Measurements from ENCODE around the gene RPS15A. TPM values are rescaled to one million over a fixed set of nuclear protein-coding genes. Genes with fewer than 3 reads are reported as not detected.

Gene RPS15A
- total and polyA plus RNA-seq, 9 donors, result 2,591 to 11,026 (median 3,225) TPM

DNA sequence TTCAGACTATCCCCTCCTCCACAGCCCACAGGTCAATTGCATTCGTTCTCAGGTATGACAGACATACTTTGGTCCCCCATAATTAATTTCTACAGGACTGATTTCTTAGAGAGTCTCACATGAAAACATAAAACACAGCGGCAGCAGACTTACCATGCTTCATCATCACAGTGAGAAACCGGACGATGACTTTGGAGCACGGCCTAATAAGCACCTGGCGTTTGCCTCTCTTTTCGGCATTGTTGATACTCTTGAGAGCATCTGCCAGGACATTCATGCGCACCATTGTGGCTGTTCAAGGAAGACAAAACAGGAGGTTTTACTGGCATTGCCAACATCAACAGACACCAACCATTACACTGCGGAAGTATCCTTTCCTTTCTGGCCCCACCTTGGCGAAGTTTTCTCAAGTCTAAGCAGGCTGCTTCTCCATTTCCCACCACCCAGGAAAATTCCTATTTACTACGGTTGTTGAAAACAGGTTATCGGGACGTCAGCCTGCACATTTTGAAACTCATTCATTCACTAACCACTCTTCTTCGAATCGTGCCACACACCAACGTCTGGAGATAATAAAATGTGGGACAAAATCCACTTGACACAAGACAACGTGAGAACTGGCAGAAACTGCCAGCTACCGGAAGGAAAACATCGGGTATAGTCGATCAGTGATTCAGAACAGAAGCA lies 1.2 kb downstream of the RPS15A start:
- Histone ChIP-seq H3K36me3 (no peaks in the 10 kb centered on the region), H3K4me1 (ENCODE audit: insufficient read depth) (peaks cover 21% of the 10 kb centered on the region), H3K9me3 (no peaks in the 10 kb centered on the region), H3K4me3 (peak overlapping the region; percentile 73), H3K27me3 (no peaks in the 10 kb centered on the region), H3K27ac (no peak overlapping the region)
- 1 to 11% (median 2%) methylated on average over 20 of the region's 20 CpGs for WGBS, 3 donors
- no peak for TF ChIP-seq POLR2A (IDR thresholded peaks at IDR 0.05)
- TF ChIP-seq, protein P1, sequence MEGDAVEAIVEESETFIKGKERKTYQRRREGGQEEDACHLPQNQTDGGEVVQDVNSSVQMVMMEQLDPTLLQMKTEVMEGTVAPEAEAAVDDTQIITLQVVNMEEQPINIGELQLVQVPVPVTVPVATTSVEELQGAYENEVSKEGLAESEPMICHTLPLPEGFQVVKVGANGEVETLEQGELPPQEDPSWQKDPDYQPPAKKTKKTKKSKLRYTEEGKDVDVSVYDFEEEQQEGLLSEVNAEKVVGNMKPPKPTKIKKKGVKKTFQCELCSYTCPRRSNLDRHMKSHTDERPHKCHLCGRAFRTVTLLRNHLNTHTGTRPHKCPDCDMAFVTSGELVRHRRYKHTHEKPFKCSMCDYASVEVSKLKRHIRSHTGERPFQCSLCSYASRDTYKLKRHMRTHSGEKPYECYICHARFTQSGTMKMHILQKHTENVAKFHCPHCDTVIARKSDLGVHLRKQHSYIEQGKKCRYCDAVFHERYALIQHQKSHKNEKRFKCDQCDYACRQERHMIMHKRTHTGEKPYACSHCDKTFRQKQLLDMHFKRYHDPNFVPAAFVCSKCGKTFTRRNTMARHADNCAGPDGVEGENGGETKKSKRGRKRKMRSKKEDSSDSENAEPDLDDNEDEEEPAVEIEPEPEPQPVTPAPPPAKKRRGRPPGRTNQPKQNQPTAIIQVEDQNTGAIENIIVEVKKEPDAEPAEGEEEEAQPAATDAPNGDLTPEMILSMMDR (IDR thresholded peaks at IDR 0.05), result no peak
- TF ChIP-seq EP300 (IDR thresholded peaks at IDR 0.05), result no peak
- DNase-seq, result no peak
- intact Hi-C loops (cut with DNase I), result no loop called here

DNA sequence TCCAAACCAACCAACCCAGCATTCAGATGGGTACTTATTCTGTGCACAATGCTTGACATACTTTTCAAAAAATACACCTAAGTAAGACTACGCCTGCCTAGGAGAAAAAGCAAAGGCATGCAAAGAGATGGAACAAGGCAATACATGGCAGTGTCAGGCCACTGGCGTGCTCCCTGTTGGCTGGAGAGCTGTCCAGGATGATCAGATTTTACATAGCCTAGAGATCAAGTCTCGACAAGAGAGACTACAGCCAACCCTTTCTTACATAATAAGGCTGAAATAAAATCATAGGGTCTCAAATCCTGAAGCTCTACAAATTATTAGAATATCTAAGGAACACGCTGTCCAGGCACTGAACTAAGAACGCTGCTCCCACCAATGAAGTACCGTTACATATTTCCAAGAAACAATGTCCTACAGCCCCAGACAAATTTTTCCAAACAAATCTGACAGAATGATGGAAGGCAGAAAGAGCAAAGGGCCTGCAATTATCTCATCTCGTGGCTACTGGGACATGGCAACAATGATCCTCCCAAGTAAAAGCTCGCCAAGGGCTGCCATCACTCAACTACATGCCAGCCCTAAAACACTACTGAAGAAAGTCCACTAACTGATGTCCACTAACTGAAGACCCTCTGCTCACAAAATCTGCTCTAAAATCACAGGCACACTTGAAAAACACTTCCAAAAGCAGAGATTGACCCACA lies 5.1 kb downstream of the RPS15A start:
- 44 to 46% (median 46%) methylated on average over 8 of the region's 8 CpGs for WGBS, 3 donors
- H3K9me3 ChIP-seq, result no peaks in the 10 kb centered on the region
- intact Hi-C loops (cut with DNase I), result no loop called here
- H3K4me1 ChIP-seq (ENCODE audit: insufficient read depth), result peaks cover 21% of the 10 kb centered on the region
- TF ChIP-seq, protein P1 (IDR thresholded peaks at IDR 0.05), result no peak
- no peak for TF ChIP-seq POLR2A (IDR thresholded peaks at IDR 0.05)
- TF ChIP-seq EP300 (IDR thresholded peaks at IDR 0.05), result no peak
- no peak overlapping the region for H3K4me3 ChIP-seq
- no peak for DNase-seq
- no peaks in the 10 kb centered on the region for H3K36me3 ChIP-seq
- H3K27ac ChIP-seq, result no peak overlapping the region
- no peaks in the 10 kb centered on the region for H3K27me3 ChIP-seq

DNA sequence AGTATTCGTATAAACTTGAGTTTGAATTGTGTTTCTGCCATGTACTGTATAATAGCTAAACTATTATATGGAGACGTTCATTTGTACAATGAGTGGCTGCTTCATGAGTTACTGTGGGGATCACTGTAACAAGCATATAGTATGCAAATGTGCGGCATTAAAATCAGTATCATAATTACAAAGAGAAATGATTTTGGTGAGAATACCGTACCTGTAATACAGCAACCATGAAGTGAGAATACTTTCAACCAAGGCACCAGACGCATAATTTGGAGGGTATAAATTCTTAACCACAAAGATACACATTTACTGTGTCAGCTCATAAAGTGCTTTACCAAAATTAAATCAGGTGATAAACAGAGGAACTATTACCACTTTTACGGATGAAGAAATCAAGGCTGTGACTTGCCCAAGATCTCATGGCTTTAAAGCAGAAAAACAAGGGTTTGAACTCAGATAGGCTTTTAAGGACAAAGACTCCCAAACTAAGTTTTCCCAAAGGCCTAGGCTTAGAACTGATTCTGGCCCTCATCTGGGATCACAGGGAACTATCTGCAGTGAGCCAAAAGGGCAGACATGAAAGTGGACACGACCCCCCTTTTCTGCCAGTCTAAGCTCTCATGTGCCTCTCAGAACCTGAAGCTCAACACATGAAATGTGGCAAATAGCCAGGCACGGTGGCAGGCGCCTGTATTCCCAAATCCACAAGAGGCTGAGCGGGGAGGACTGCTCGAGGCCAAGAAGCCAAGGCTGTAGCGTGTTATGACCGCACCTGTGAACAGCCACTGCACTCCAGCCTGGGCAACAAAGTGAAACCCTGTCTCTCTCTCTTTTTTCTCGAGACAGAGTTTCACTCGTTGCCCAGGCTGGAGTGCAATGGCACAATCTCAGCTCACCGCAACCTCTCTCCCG lies 6.4 kb downstream of the RPS15A start:
- 73 to 81% (median 76%) methylated on average over 17 of the region's 17 CpGs for WGBS, 3 donors
- Histone ChIP-seq H3K4me1 (ENCODE audit: insufficient read depth) (peaks cover 20% of the 10 kb centered on the region), H3K36me3 (no peaks in the 10 kb centered on the region)

More for the DNA sequence above, 6.4 kb downstream of the RPS15A start:
- TF ChIP-seq POLR2A (IDR thresholded peaks at IDR 0.05) (no peak), EP300 (IDR thresholded peaks at IDR 0.05) (no peak)
- TF ChIP-seq, protein P1 (IDR thresholded peaks at IDR 0.05), result no peak
- no peak for DNase-seq
- H3K4me3 ChIP-seq, result no peak overlapping the region
- H3K9me3 ChIP-seq, result no peaks in the 10 kb centered on the region
- no peak overlapping the region for H3K27ac ChIP-seq
- no peaks in the 10 kb centered on the region for H3K27me3 ChIP-seq
- intact Hi-C loops (cut with DNase I), result no loop called here
